Brain microvascular endothelial cell (primary cell): Measurements from ENCODE around the gene PARM1.

Experiments used
- DNase-seq: peaks from one replicate; pipeline ENCODE4 v3.0.0-alpha.2; 2020
- H3K27ac ChIP-seq: fragments of 250-450 bp; sonication (Bioruptor Pico); 2 replicates; pipeline ENCODE4 v1.5.1; 2020; ENCODE audit warnings: mild to moderate bottlenecking, moderate library complexity
- H3K27me3 ChIP-seq: fragments of 250-450 bp; sonication (Bioruptor Pico); replicated peaks from 2 replicates; pipeline ENCODE4 v1.5.1; 2020; ENCODE audit warnings: mild to moderate bottlenecking
- H3K36me3 ChIP-seq: fragments of 250-450 bp; sonication (Bioruptor Pico); replicated peaks from 2 replicates; pipeline ENCODE4 v1.5.1; 2020; ENCODE audit warnings: mild to moderate bottlenecking
- H3K4me3 ChIP-seq: 2 replicates; pipeline ENCODE4 v1.5.1; 2011; ENCODE audit warnings: low read depth, mild to moderate bottlenecking, control low read depth, low read length, moderate library complexity
- CTCF ChIP-seq: IDR thresholded peaks from 2 replicates; pipeline ENCODE4 v1.5.1; 2011; ENCODE audit warnings: low read depth, mild to moderate bottlenecking, moderate library complexity, low read length, control low read depth, inconsistent platforms; ENCODE audit errors: missing control alignments
- in situ Hi-C: cut with HindIII; loops from 2 replicates; pipeline ENCODE4 v1.10.0; 2017; ENCODE audit warnings: low sequenced_read_pairs, low pct_ligation_motif_present

The PARM1 gene

DNA sequence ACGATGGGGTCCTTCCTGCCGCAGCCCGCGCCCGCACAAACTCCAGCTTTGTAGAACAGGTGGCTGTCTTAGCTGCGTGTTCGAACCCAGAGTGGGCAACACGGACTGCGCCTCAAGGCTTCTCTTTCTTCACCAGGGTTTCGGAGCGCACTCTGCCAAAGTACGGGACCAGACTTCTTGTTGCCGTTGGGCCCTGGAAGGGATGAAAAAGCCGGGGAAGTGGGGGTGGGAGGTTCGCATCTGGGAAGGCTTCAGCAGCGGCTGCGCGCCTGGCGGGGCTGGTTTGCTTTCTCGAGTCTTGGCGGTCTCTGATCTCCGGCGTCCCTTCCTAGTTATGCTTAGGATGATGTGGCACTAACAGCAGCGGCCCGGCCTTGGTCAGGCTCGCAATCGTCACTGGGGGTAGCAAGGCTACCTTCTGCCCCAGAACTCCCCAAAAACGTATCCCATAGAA is 673 bp downstream of the PARM1 start:
- Histone ChIP-seq H3K27ac (no peak overlapping the region), H3K4me3 (peak overlapping the region; percentile 54), H3K36me3 (no peaks in the 10 kb centered on the region), H3K27me3 (peaks cover 28% of the 10 kb centered on the region)
- DNase-seq: no peak
- in situ Hi-C loops: no loop called here
- TF ChIP-seq CTCF: no peak

GRCh38 chr4:74934016-74934831 is 1.3 kb downstream of the PARM1 start:
- DNase-seq: peak; percentile 34
- Histone ChIP-seq H3K4me3 (peak overlapping the region; percentile 54), H3K27ac (no peak overlapping the region), H3K36me3 (no peaks in the 10 kb centered on the region), H3K27me3 (peaks cover 28% of the 10 kb centered on the region)
- no peak for TF ChIP-seq CTCF
- in situ Hi-C loops: no loop called here

DNA sequence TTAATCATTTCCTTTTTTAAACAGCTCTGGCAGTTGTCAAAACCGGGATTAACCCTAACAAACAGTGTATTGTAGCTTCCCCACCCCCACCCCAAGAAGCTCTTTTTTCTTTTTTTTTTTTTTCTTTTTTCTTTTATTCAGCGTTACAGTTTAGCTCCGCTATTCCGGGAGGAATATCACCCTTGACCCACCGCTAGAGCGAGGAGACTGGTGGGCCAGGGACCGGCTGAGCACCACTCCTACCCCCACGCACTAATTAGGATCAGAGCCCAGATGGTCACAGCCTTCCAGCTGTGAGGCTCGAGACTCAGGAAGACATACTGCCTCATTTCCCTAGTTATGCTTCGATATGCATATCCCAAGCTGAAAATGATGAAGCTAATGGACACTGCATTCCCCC is 2.0 kb downstream of the PARM1 start:
- no peak for DNase-seq
- H3K36me3 ChIP-seq: no peaks in the 10 kb centered on the region
- no peak for TF ChIP-seq CTCF
- no peak overlapping the region for H3K4me3 ChIP-seq
- H3K27ac ChIP-seq: no peak overlapping the region
- in situ Hi-C loops: no loop called here
- H3K27me3 ChIP-seq: peaks cover 28% of the 10 kb centered on the region

DNA sequence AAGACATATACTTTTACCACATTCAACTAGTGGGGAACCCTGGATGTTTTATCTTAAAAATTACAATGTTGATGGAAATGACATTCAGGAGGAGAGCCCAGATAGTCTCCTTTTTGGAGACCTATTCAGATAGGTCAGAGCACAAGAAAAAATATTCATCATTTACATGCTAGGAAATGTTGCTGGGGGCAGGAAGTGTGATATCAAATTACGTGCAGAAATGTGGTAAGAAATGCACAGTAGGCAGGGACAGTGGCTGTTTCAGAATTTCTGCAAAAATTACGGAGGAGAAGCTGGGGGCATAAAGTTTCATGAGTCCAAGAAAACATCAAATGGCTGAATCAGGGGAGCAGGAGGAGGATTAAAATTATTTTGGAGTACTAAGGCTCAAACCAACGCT is 8.2 kb downstream of the PARM1 start:
- TF ChIP-seq CTCF: no peak
- in situ Hi-C loops: no loop called here
- Histone ChIP-seq H3K27me3 (no peaks in the 10 kb centered on the region), H3K36me3 (no peaks in the 10 kb centered on the region), H3K27ac (no peak overlapping the region), H3K4me3 (no peak overlapping the region)
- DNase-seq: no peak

DNA sequence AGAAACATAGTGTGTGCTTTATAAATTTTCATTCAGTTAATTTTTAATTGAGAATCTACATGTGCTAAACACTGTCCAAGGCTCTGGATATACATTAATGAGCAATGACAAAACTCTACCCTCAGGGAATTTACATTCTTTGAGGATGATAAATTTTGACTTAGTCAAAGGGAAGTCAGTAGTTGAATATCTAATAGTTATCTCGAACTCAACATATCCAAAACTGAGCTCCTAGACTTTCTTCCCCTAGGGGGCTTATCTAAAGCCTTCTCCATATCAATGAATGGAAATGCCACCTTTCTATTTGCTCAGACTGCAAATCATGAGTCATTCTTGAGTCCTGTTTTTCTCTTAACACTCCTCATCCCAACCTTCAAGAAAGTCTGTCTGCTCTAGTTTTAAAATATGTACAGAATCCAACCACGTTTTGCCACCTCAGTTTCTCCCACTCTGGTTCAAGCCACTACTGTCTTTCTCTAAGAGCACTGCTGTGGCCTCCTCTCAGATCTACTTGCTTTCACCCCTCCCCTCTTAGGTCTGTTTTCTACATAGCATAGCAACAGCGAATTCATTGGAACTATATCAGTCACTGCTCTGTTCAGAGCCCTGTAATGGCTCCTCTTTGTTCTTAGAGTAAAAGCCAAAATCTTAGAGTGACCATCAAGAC is 9.5 kb downstream of the PARM1 start:
- TF ChIP-seq CTCF: no peak
- in situ Hi-C loops: no loop called here
- Histone ChIP-seq H3K36me3 (no peaks in the 10 kb centered on the region), H3K4me3 (no peak overlapping the region), H3K27ac (no peak overlapping the region), H3K27me3 (no peaks in the 10 kb centered on the region)
- DNase-seq: no peak
